H9 (cell line): Measurements from ENCODE around the gene STAT2. TPM values are rescaled to one million over a fixed set of nuclear protein-coding genes. Genes with fewer than 3 reads are reported as not detected.
"Not testable (repeated sequence)": the region's sequence is repeated elsewhere in the genome, so short reads cannot be mapped to it uniquely, and the experiment has no call there.

ENCODE experiments used
- DNase-seq: peaks from one replicate; pipeline ENCODE4 v3.0.0-alpha.2; 2017
- H2AFZ ChIP-seq: one replicate; pipeline ENCODE4 v1.6.1; 2013; ENCODE audit warnings: mild to moderate bottlenecking, low read length, control low read depth, moderate library complexity
- H2AK5ac ChIP-seq: 2 replicates; pipeline ENCODE4 v1.6.1; 2013; ENCODE audit warnings: low read length, control low read depth, mixed read lengths; ENCODE audit not compliant: insufficient read length
- H2BK120ac ChIP-seq: one replicate; pipeline ENCODE4 v1.6.1; 2013; ENCODE audit warnings: low read depth, mild to moderate bottlenecking, low read length, control low read depth, inconsistent platforms; ENCODE audit not compliant: poor library complexity, severe bottlenecking
- H2BK12ac ChIP-seq: 2 replicates; pipeline ENCODE4 v1.6.1; 2013; ENCODE audit warnings: low read length, control low read depth, mixed read lengths, low read depth; ENCODE audit not compliant: insufficient read length
- H2BK15ac ChIP-seq: 2 replicates; pipeline ENCODE4 v1.6.1; 2013; ENCODE audit warnings: low read depth, low read length, control low read depth
- H2BK20ac ChIP-seq: one replicate; pipeline ENCODE4 v1.6.1; 2013; ENCODE audit warnings: low read depth, mild to moderate bottlenecking, low read length, control low read depth, inconsistent platforms; ENCODE audit not compliant: poor library complexity, severe bottlenecking
- H2BK5ac ChIP-seq: 2 replicates; pipeline ENCODE4 v1.6.1; 2013; ENCODE audit warnings: low read length, control low read depth, mixed read lengths; ENCODE audit not compliant: insufficient read length
- H3K14ac ChIP-seq: 2 replicates; pipeline ENCODE4 v1.6.1; 2013; ENCODE audit warnings: low read length, control low read depth; ENCODE audit not compliant: insufficient read depth
- H3K18ac ChIP-seq: 2 replicates; pipeline ENCODE4 v1.6.1; 2013; ENCODE audit warnings: low read depth, mild to moderate bottlenecking, mixed read lengths, low read length, control low read depth; ENCODE audit not compliant: insufficient read length
- H3K23ac ChIP-seq: 2 replicates; pipeline ENCODE4 v1.6.1; 2013; ENCODE audit warnings: low read length, control low read depth, mixed read lengths, low read depth; ENCODE audit not compliant: insufficient read length
- H3K23me2 ChIP-seq: 2 replicates; pipeline ENCODE4 v1.6.1; 2013; ENCODE audit warnings: low read depth, mild to moderate bottlenecking, mixed read lengths, low read length, control low read depth; ENCODE audit not compliant: insufficient read length, poor library complexity, severe bottlenecking
- H3K27ac ChIP-seq: 2 replicates; pipeline ENCODE4 v1.5.1; 2013; ENCODE audit warnings: low read length, control low read depth, mixed read lengths, low read depth; ENCODE audit not compliant: insufficient read length
- H3K27me3 ChIP-seq: 2 replicates; pipeline ENCODE4 v1.6.1; 2013; ENCODE audit warnings: low read length, control low read depth, inconsistent platforms; ENCODE audit not compliant: insufficient read depth
- H3K4ac ChIP-seq: 2 replicates; pipeline ENCODE4 v1.6.1; 2013; ENCODE audit warnings: low read depth, mild to moderate bottlenecking, control low read depth, inconsistent platforms, low read length, moderate library complexity
- H3K4me1 ChIP-seq: 2 replicates; pipeline ENCODE4 v1.6.1; 2013; ENCODE audit warnings: low read length, control low read depth, inconsistent platforms; ENCODE audit not compliant: insufficient read depth
- H3K4me2 ChIP-seq: 2 replicates; pipeline ENCODE4 v1.6.1; 2013; ENCODE audit warnings: low read length, control low read depth, mixed read lengths; ENCODE audit not compliant: insufficient read length, insufficient read depth
- H3K56ac ChIP-seq: 2 replicates; pipeline ENCODE4 v1.6.1; 2013; ENCODE audit warnings: low read depth, mild to moderate bottlenecking, mixed read lengths, low read length, control low read depth; ENCODE audit not compliant: insufficient read length
- H3K79me1 ChIP-seq: 2 replicates; pipeline ENCODE4 v1.6.1; 2013; ENCODE audit warnings: low read depth, mild to moderate bottlenecking, moderate library complexity, low read length, control low read depth, inconsistent platforms; ENCODE audit not compliant: insufficient read depth, poor library complexity, severe bottlenecking
- H3K79me2 ChIP-seq: 2 replicates; pipeline ENCODE4 v1.6.1; 2013; ENCODE audit warnings: low read length, control low read depth, inconsistent platforms; ENCODE audit not compliant: insufficient read depth
- H3K9ac ChIP-seq: 2 replicates; pipeline ENCODE4 v1.6.1; 2013; ENCODE audit warnings: low read length, control low read depth, mixed read lengths; ENCODE audit not compliant: insufficient read length; ENCODE audit errors: extremely low read depth
- H3K9me3 ChIP-seq: one replicate; pipeline ENCODE4 v1.6.1; 2013; ENCODE audit warnings: low read depth, low read length, inconsistent platforms; ENCODE audit not compliant: control insufficient read depth
- H3T11ph ChIP-seq: one replicate; pipeline ENCODE4 v1.6.1; 2013; ENCODE audit warnings: mild to moderate bottlenecking, low read length, control low read depth, inconsistent platforms
- H4K20me1 ChIP-seq: one replicate; pipeline ENCODE4 v1.6.1; 2013; ENCODE audit not compliant: control insufficient read depth, insufficient read length, insufficient read depth
- H4K5ac ChIP-seq: 2 replicates; pipeline ENCODE4 v1.6.1; 2013; ENCODE audit warnings: low read depth, mild to moderate bottlenecking, mixed read lengths, low read length, control low read depth; ENCODE audit not compliant: insufficient read length
- H4K8ac ChIP-seq: replicated peaks from 2 replicates; pipeline ENCODE4 v1.6.1; 2013; ENCODE audit warnings: low read length, control low read depth, mixed read lengths, low read depth; ENCODE audit not compliant: insufficient read length
- H4K91ac ChIP-seq: 2 replicates; pipeline ENCODE4 v1.6.1; 2013; ENCODE audit warnings: low read depth, mild to moderate bottlenecking, moderate library complexity, mixed read lengths, low read length, control low read depth; ENCODE audit not compliant: insufficient read length
- H3K27ac Mint-ChIP-seq, 3 experiments: 2 replicates in 2 of 3; 3 replicates in 1 of 3; pipeline ENCODE4 v1.8.0; 2020 to 2021; ENCODE audit warnings: mixed read lengths in 3 of 3, mild to moderate bottlenecking in 1 of 3, moderate library complexity in 1 of 3
- H3K27me3 Mint-ChIP-seq: 2 replicates; pipeline ENCODE4 v1.8.0; 2021; ENCODE audit warnings: low read depth, mild to moderate bottlenecking, moderate library complexity, mixed read lengths
- H3K36me3 Mint-ChIP-seq, 3 experiments: 2 replicates in 2 of 3; 3 replicates in 1 of 3; pipeline ENCODE4 v1.8.0; 2020 to 2021; ENCODE audit warnings: low read depth in 3 of 3, mixed read lengths in 3 of 3; ENCODE audit not compliant: insufficient read depth in 1 of 3
- H3K4me1 Mint-ChIP-seq, 2 experiments: 2 replicates each; pipeline ENCODE4 v1.8.0; 2020; ENCODE audit warnings: mixed read lengths in 2 of 2
- H3K4me3 Mint-ChIP-seq, 2 experiments: 2 replicates in 1 of 2; 3 replicates in 1 of 2; pipeline ENCODE4 v1.8.0; 2020 to 2021; ENCODE audit warnings: mild to moderate bottlenecking in 2 of 2, mixed read lengths in 2 of 2, moderate library complexity in 1 of 2
- H3K9me3 Mint-ChIP-seq, 2 experiments: 2 replicates in 1 of 2; 3 replicates in 1 of 2; pipeline ENCODE4 v1.8.0; 2020; ENCODE audit warnings: mild to moderate bottlenecking in 2 of 2, mixed read lengths in 2 of 2, moderate library complexity in 1 of 2
- WGBS: extraction: QIAGEN DNeasy Blood & Tissue Kit; methylation state at CpG from one replicate; pipeline ENCODE4 v1.1.7; 2013; ENCODE audit warnings: missing lambda C conversion rate, low lambda C conversion rate, mixed read lengths; ENCODE audit not compliant: insufficient read length; ENCODE audit errors: extremely low coverage; 5-methylcytosine and 5-hydroxymethylcytosine counted together
- total RNA-seq: library from RNA; stranded (reverse); gene quantifications from 2 replicates; pipeline ENCODE4 v1.2.1, GENCODE V29; 2021
- TF ChIP-seq, protein P1 (sequence below): fragments of 200-600 bp; sonication (generic); conservative IDR thresholded peaks from 3 replicates; pipeline ENCODE4 v1.8.0; 2021; ENCODE audit warnings: antibody characterized with exemption, mild to moderate bottlenecking

Gene STAT2
- total RNA-seq, 1 experiment from 2014 or later = 47.8 TPM

DNA sequence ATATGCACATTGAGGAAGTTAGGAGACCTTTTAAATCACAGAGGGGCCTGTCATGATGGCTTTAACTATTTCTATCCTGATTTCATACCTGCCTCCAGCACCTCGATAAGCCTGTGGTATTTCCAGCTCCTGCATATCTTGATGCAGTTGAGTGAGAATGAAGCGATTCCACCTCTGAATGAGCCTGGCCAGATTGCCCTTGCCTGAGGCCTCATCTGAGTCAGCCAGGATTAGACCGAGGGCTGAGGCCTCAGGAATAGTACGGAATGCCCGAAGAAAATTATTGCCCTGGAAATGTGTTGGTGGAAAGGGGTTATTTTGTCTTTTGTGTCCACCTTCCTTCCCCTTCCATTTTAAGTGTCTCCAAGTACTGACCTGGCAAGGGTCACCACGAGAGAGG, 35.7 kb downstream of the STAT2 start:
- H2AFZ ChIP-seq = no peak overlapping the region
- H3T11ph ChIP-seq = no peak overlapping the region
- H3K79me2 ChIP-seq = no peaks in the 10 kb centered on the region
- DNase-seq = no peak
- no peaks in the 10 kb centered on the region for H3K23me2 ChIP-seq
- H3K14ac ChIP-seq = no peak overlapping the region
- no peak overlapping the region for H3K9ac ChIP-seq
- H2BK12ac ChIP-seq = no peak overlapping the region
- H2AK5ac ChIP-seq = no peak overlapping the region
- Mint-ChIP-seq H3K9me3 (no peaks in the 10 kb centered on the region), H3K27me3 (no peaks in the 10 kb centered on the region), H3K4me3 (no peak overlapping the region), H3K36me3 (peaks cover 6 to 57% (median 43%) of the 10 kb centered on the region in 3 experiments; a peak in 6 of 7 replicates), H3K4me1 (no peaks in the 10 kb centered on the region), H3K27ac (no peak overlapping the region)
- no peak overlapping the region for H3K4me2 ChIP-seq
- H4K8ac ChIP-seq = no peak overlapping the region
- no CpG with 5 or more reads among the region's 6 CpGs for WGBS
- no peak overlapping the region for H3K18ac ChIP-seq
- H2BK20ac ChIP-seq = no peak overlapping the region
- no peak overlapping the region for H2BK5ac ChIP-seq
- H3K4ac ChIP-seq = no peak overlapping the region
- no peak overlapping the region for H3K56ac ChIP-seq
- H4K5ac ChIP-seq = no peak overlapping the region
- H3K27ac ChIP-seq = no peak overlapping the region
- H3K23ac ChIP-seq = no peak overlapping the region
- no peaks in the 10 kb centered on the region for H3K4me1 ChIP-seq
- H2BK15ac ChIP-seq = no peak overlapping the region
- H3K27me3 ChIP-seq = no peaks in the 10 kb centered on the region
- H4K20me1 ChIP-seq = no peaks in the 10 kb centered on the region
- no peak overlapping the region for H4K91ac ChIP-seq
- no peaks in the 10 kb centered on the region for H3K9me3 ChIP-seq
- TF ChIP-seq, protein P1, sequence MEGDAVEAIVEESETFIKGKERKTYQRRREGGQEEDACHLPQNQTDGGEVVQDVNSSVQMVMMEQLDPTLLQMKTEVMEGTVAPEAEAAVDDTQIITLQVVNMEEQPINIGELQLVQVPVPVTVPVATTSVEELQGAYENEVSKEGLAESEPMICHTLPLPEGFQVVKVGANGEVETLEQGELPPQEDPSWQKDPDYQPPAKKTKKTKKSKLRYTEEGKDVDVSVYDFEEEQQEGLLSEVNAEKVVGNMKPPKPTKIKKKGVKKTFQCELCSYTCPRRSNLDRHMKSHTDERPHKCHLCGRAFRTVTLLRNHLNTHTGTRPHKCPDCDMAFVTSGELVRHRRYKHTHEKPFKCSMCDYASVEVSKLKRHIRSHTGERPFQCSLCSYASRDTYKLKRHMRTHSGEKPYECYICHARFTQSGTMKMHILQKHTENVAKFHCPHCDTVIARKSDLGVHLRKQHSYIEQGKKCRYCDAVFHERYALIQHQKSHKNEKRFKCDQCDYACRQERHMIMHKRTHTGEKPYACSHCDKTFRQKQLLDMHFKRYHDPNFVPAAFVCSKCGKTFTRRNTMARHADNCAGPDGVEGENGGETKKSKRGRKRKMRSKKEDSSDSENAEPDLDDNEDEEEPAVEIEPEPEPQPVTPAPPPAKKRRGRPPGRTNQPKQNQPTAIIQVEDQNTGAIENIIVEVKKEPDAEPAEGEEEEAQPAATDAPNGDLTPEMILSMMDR = no peak
- H3K79me1 ChIP-seq = no peaks in the 10 kb centered on the region
- H2BK120ac ChIP-seq = no peak overlapping the region

DNA sequence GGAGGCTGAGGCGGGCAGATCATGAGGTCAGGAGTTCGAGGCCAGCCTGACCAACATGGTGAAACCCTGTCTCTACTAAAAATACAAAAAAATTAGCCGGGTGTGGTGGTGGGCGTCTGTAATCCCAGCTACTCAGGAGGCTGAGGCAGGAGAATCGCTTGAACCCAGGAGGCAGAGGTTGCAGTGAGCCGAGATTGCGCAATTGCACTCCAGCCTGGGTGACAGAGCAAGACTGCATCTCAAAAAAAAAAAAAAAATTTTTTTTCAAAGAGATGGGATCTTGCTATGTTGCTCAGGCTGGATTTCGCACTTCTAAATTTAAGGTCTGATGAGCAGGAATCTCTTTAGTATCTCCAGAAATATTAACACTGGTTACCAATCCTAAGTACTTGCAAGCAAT, 38.3 kb downstream of the STAT2 start:
- H3K4ac ChIP-seq, H3K4me2 ChIP-seq, H2BK120ac ChIP-seq, H3K27me3 ChIP-seq, H4K20me1 ChIP-seq, H3K27ac ChIP-seq, DNase-seq, H3K23ac ChIP-seq, H3K23me2 ChIP-seq, H4K5ac ChIP-seq, H4K8ac ChIP-seq, H3K9me3 Mint-ChIP-seq, H2BK12ac ChIP-seq, H3K79me1 ChIP-seq, H2BK15ac ChIP-seq, H3K79me2 ChIP-seq, H3T11ph ChIP-seq, H2AK5ac ChIP-seq, H3K27me3 Mint-ChIP-seq, H2BK5ac ChIP-seq, H3K18ac ChIP-seq, H2BK20ac ChIP-seq, H3K14ac ChIP-seq, H3K4me3 Mint-ChIP-seq, H3K4me1 ChIP-seq, H3K9me3 ChIP-seq, H3K56ac ChIP-seq, H4K91ac ChIP-seq, H2AFZ ChIP-seq, H3K4me1 Mint-ChIP-seq, H3K27ac Mint-ChIP-seq, H3K9ac ChIP-seq: not testable (repeated sequence)
- H3K36me3 Mint-ChIP-seq = peaks cover 6 to 48% (median 39%) of the 10 kb centered on the region in 3 experiments; a peak in 6 of 7 replicates
- WGBS = no CpG with 5 or more reads among the region's 8 CpGs
